Measurements from ENCODE around the gene AKR1C1.
"Not testable (repeated sequence)": the region's sequence is repeated elsewhere in the genome, so short reads cannot be mapped to it uniquely, and the experiment has no call there.

Gene AKR1C1

DNA sequence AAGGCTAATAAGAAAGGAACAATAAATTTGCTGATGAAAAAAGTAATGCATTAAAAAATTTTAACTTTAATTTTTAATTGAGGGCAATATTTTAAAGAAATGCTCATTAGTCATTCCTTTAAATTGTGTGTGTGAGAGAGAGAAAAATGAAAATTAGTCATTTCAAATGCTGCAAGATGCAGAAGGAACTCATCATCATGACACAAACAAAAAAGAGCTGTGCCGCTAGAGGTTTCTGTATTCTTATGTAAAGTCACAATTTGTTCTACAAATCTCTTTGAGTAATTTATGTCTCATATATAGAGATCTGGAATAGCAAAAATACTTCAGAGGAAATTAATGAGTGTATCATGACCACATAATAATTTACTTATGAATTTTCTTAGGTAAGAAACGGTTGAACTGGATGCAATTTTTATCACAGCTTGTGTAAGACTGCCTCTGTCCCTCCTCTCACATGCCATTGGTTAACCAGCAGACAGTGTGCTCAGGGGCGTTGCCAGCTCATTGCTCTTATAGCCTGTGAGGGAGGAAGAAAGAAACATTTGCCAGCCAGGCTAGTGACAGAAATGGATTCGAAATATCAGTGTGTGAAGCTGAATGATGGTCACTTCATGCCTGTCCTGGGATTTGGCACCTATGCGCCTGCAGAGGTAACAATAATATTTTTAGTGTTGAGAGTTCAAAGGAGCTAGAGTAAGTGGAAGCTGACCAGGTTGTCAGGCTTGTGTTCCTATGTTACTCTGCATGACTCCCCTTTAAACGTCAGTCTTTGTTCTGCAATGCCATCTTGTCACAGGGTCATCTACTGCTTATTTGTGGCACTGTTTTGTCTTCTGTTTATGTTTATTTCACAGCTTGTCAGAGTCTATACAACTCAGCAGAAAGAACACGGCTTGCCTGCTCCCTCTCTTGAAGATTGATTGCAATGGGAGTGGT, at the start of gene AKR1C1:
Gene AKR1C1 (plus strand): TSS at position 540 of the 939 bp plus-strand sequence. CDS start 30 bp downstream, at position 570.
- not testable (repeated sequence) for H3K4me3 ChIP-seq, H3K27ac ChIP-seq, H3K4me2 ChIP-seq, H3K9ac ChIP-seq, H3K9me3 ChIP-seq, H4K20me1 ChIP-seq, H3K27me3 ChIP-seq, H3K4me1 ChIP-seq, H3K36me3 ChIP-seq

GRCh38 chr10:4914213-4914850, 48.9 kb upstream of the AKR1C1 start:
- Histone ChIP-seq H3K4me2 (no peak overlapping the region), H3K9me3 (peaks cover 20% of the 10 kb centered on the region), H3K27me3 (no peaks in the 10 kb centered on the region), H3K4me1 (no peaks in the 10 kb centered on the region), H4K20me1 (no peaks in the 10 kb centered on the region), H3K27ac (no peak overlapping the region), H3K4me3 (no peak overlapping the region), H3K36me3 (no peaks in the 10 kb centered on the region), H3K9ac (no peak overlapping the region)
- TF ChIP-seq Cebpa-rat (IDR thresholded peaks at IDR 0.05), result no peak

- Histone ChIP-seq H3K36me3 (no peaks in the 10 kb centered on the region), H3K4me2 (no peak overlapping the region), H4K20me1 (no peaks in the 10 kb centered on the region), H3K27ac (no peak overlapping the region), H3K27me3 (no peaks in the 10 kb centered on the region), H3K9me3 (peaks cover 2% of the 10 kb centered on the region), H3K4me3 (no peak overlapping the region), H3K4me1 (no peaks in the 10 kb centered on the region), H3K9ac (no peak overlapping the region)
- TF ChIP-seq Cebpa-rat (IDR thresholded peaks at IDR 0.05), result no peak
Observed at GRCh38 chr10:4916086-4916716, 47.0 kb upstream of the AKR1C1 start.

- Histone ChIP-seq H3K27ac (no peak overlapping the region), H3K9ac (no peak overlapping the region), H3K27me3 (no peaks in the 10 kb centered on the region), H3K9me3 (no peaks in the 10 kb centered on the region), H3K4me2 (no peak overlapping the region), H3K4me1 (no peaks in the 10 kb centered on the region), H3K4me3 (no peak overlapping the region), H3K36me3 (no peaks in the 10 kb centered on the region), H4K20me1 (no peaks in the 10 kb centered on the region)
- TF ChIP-seq Cebpa-rat (IDR thresholded peaks at IDR 0.05), result no peak
Observed at GRCh38 chr10:4918236-4918635, 45.0 kb upstream of the AKR1C1 start.

GRCh38 chr10:4924482-4924881, 38.7 kb upstream of the AKR1C1 start:
- not testable (repeated sequence) for H3K27me3 ChIP-seq, H3K4me3 ChIP-seq

GRCh38 chr10:4926400-4926799, 36.8 kb upstream of the AKR1C1 start:
- no peak overlapping the region for H3K27ac ChIP-seq
- H3K4me3 ChIP-seq, result no peak overlapping the region
- no peak overlapping the region for H3K9ac ChIP-seq
- H3K27me3 ChIP-seq, result no peaks in the 10 kb centered on the region
- no peaks in the 10 kb centered on the region for H3K4me1 ChIP-seq
- no peaks in the 10 kb centered on the region for H4K20me1 ChIP-seq
- TF ChIP-seq Cebpa-rat (IDR thresholded peaks at IDR 0.05), result no peak
- peaks cover 10% of the 10 kb centered on the region for H3K9me3 ChIP-seq
- no peak overlapping the region for H3K4me2 ChIP-seq
- no peaks in the 10 kb centered on the region for H3K36me3 ChIP-seq

More at GRCh38 chr10:4924482-4924881, 38.7 kb upstream of the AKR1C1 start:
- H3K4me2 ChIP-seq, H3K36me3 ChIP-seq, H3K9ac ChIP-seq, H3K4me1 ChIP-seq, H4K20me1 ChIP-seq, H3K9me3 ChIP-seq, H3K27ac ChIP-seq: not testable (repeated sequence)

GRCh38 chr10:4931587-4931986, 31.6 kb upstream of the AKR1C1 start:
- no peaks in the 10 kb centered on the region for H3K4me1 ChIP-seq
- H3K9me3 ChIP-seq, result no peaks in the 10 kb centered on the region
- no peak overlapping the region for H3K27ac ChIP-seq
- no peak for TF ChIP-seq Cebpa-rat (IDR thresholded peaks at IDR 0.05)
- H3K4me3 ChIP-seq, result no peak overlapping the region
- no peaks in the 10 kb centered on the region for H3K36me3 ChIP-seq
- H3K4me2 ChIP-seq, result no peak overlapping the region
- H4K20me1 ChIP-seq, result no peaks in the 10 kb centered on the region
- H3K9ac ChIP-seq, result no peak overlapping the region
- H3K27me3 ChIP-seq, result no peaks in the 10 kb centered on the region

DNA sequence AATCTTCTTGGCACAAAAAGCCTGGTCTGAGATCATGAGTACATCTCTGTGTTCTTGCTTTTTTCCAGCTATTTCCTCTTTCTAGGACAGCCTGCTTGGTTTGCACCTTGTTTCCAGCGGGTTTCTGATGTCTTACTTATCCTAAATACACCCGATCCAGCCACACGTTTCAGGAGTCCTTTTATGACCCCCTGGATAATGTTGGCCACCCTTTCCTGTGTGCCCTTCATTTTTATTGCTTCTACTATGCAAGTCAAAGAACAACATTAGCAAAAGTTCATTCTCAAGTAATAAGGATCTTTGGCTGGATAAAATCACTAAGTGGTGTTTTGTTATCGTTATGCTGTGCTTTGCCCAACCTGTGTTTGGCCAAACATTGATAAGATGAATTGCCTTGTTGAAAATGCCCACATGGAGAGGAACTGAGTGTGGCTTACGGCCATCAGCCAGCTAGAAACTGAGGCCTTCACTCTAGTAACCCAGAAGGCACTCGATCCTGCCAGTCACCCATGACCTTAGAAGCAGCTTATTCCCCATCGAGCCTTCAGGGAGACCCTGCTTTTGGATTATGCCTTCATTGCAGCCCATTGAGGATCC, 28.7 kb upstream of the AKR1C1 start:
- no peak overlapping the region for H3K9ac ChIP-seq
- H3K27ac ChIP-seq, result no peak overlapping the region
- no peaks in the 10 kb centered on the region for H3K9me3 ChIP-seq
- no peaks in the 10 kb centered on the region for H3K36me3 ChIP-seq
- no peak overlapping the region for H3K4me3 ChIP-seq
- no peaks in the 10 kb centered on the region for H4K20me1 ChIP-seq
- peaks cover 11% of the 10 kb centered on the region for H3K4me1 ChIP-seq
- no peaks in the 10 kb centered on the region for H3K27me3 ChIP-seq
- no peak overlapping the region for H3K4me2 ChIP-seq
- TF ChIP-seq Cebpa-rat (IDR thresholded peaks at IDR 0.05), result no peak

- Histone ChIP-seq H3K4me1 (peaks cover 11% of the 10 kb centered on the region), H3K27me3 (no peaks in the 10 kb centered on the region), H3K4me3 (no peak overlapping the region), H4K20me1 (no peaks in the 10 kb centered on the region), H3K36me3 (no peaks in the 10 kb centered on the region), H3K9ac (no peak overlapping the region), H3K4me2 (no peak overlapping the region), H3K9me3 (no peaks in the 10 kb centered on the region), H3K27ac (no peak overlapping the region)
- no peak for TF ChIP-seq Cebpa-rat (IDR thresholded peaks at IDR 0.05)
Observed at GRCh38 chr10:4937346-4937745, 25.9 kb upstream of the AKR1C1 start.

Data from BLaER1 (cell line).